HEK293 (cell line): Measurements from ENCODE around the gene MAP3K4.

ENCODE experiments used
- CTCF ChIA-PET: fragments of 350-600 bp; formaldehyde crosslinking; extraction: SDS; loops from one replicate; lab custom pipeline; 2021; ENCODE audit warnings: antibody characterized with exemption; lab: Yijun Ruan, JAX
- POLR2A ChIA-PET: fragments of 300-600 bp; formaldehyde crosslinking; extraction: SDS; loops from one replicate; lab custom pipeline; 2020; ENCODE audit warnings: antibody characterized with exemption, inconsistent platforms; lab: Yijun Ruan, JAX
- H3K27ac ChIP-seq: fragments of 200-500 bp; sonication (Bioruptor generic); 2 replicates; pipeline ENCODE4 v1.5.1; 2014; ENCODE audit warnings: low read depth, low read length, control low read depth, inconsistent platforms; ENCODE audit errors: extremely low read depth
- H3K36me3 ChIP-seq, 2 experiments: fragments of 200-500 bp in 1 of 2; sonication (Bioruptor generic) in 1 of 2; 1 replicate in 1 of 2; 2 replicates in 1 of 2; pipeline ENCODE4 v1.5.1; 2014 to 2017; ENCODE audit warnings: inconsistent platforms in 2 of 2, low read length in 2 of 2; ENCODE audit not compliant: control insufficient read depth in 2 of 2, insufficient read depth in 1 of 2
- H3K4me1 ChIP-seq: fragments of 200-500 bp; sonication (Bioruptor generic); 2 replicates; pipeline ENCODE4 v1.5.1; 2014; ENCODE audit warnings: mild to moderate bottlenecking, low read length, inconsistent platforms; ENCODE audit not compliant: control insufficient read depth, insufficient read depth
- H3K4me3 ChIP-seq: 2 replicates; pipeline ENCODE4 v1.5.1; 2011; ENCODE audit warnings: low read depth, mild to moderate bottlenecking, control low read depth, low read length, moderate library complexity
- H3K9me3 ChIP-seq: fragments of 200-500 bp; sonication (Bioruptor generic); 2 replicates; pipeline ENCODE4 v1.5.1; 2014; ENCODE audit warnings: low read depth, low read length, inconsistent platforms; ENCODE audit not compliant: control insufficient read depth, insufficient read depth
- GLI4 ChIP-seq: fragments of 450-650 bp; formaldehyde crosslinking; IDR thresholded peaks from 2 replicates; pipeline ENCODE4 v1.5.1; 2016; ENCODE audit warnings: missing biosample characterization, missing genetic modification characterization
- GLIS2 ChIP-seq: fragments of 450-650 bp; formaldehyde crosslinking; IDR thresholded peaks from 2 replicates; pipeline ENCODE4 v1.5.1; 2016; ENCODE audit warnings: missing biosample characterization, missing genetic modification characterization
- MYNN ChIP-seq: fragments of 450-650 bp; formaldehyde crosslinking; IDR thresholded peaks from 2 replicates; pipeline ENCODE4 v1.5.1; 2016; ENCODE audit warnings: missing biosample characterization, missing genetic modification characterization, borderline replicate concordance
- PBX3 ChIP-seq: sonication (generic); formaldehyde crosslinking; IDR thresholded peaks from 2 replicates; pipeline ENCODE4 v1.8.1; 2022; ENCODE audit warnings: mild to moderate bottlenecking, moderate library complexity, missing genetic modification reagents
- PRDM10 ChIP-seq: fragments of 450-650 bp; formaldehyde crosslinking; IDR thresholded peaks from 2 replicates; pipeline ENCODE4 v1.5.1; 2016; ENCODE audit warnings: missing biosample characterization, missing genetic modification characterization
- SP7 ChIP-seq: fragments of 450-650 bp; formaldehyde crosslinking; IDR thresholded peaks from 2 replicates; pipeline ENCODE4 v1.5.1; 2016; ENCODE audit warnings: missing biosample characterization, missing genetic modification characterization
- ZBTB11 ChIP-seq: fragments of 450-650 bp; formaldehyde crosslinking; conservative IDR thresholded peaks from 2 replicates; pipeline ENCODE4 v1.5.1; 2016; ENCODE audit warnings: low read depth, missing biosample characterization, missing genetic modification characterization
- ZBTB21 ChIP-seq: fragments of 450-650 bp; formaldehyde crosslinking; IDR thresholded peaks from 2 replicates; pipeline ENCODE4 v1.5.1; 2017; ENCODE audit warnings: missing biosample characterization, missing genetic modification characterization
- ZBTB48 ChIP-seq: fragments of 450-650 bp; formaldehyde crosslinking; IDR thresholded peaks from 2 replicates; pipeline ENCODE4 v1.5.1; 2016; ENCODE audit warnings: missing biosample characterization, missing genetic modification characterization
- ZNF140 ChIP-seq: fragments of 450-650 bp; formaldehyde crosslinking; IDR thresholded peaks from 2 replicates; pipeline ENCODE4 v1.5.1; 2016; ENCODE audit warnings: missing biosample characterization, missing genetic modification characterization
- ZNF248 ChIP-seq: fragments of 450-650 bp; formaldehyde crosslinking; IDR thresholded peaks from 2 replicates; pipeline ENCODE4 v1.5.1; 2017; ENCODE audit warnings: missing biosample characterization, missing genetic modification characterization
- ZNF341 ChIP-seq: fragments of 450-650 bp; formaldehyde crosslinking; IDR thresholded peaks from 2 replicates; pipeline ENCODE4; 2016; ENCODE audit warnings: low read depth, missing biosample characterization, missing genetic modification characterization
- ZNF350 ChIP-seq: fragments of 450-650 bp; formaldehyde crosslinking; IDR thresholded peaks from 2 replicates; pipeline ENCODE4 v1.5.0; 2017; ENCODE audit warnings: missing biosample characterization, mild to moderate bottlenecking, missing genetic modification characterization
- ZNF473 ChIP-seq: fragments of 450-650 bp; formaldehyde crosslinking; IDR thresholded peaks from 2 replicates; pipeline ENCODE4 v1.5.1; 2017; ENCODE audit warnings: missing biosample characterization, missing genetic modification characterization
- ZNF48 ChIP-seq: fragments of 450-650 bp; formaldehyde crosslinking; IDR thresholded peaks from 2 replicates; pipeline ENCODE4 v1.5.1; 2016; ENCODE audit warnings: missing biosample characterization, missing genetic modification characterization
- ZNF549 ChIP-seq: fragments of 450-650 bp; IDR thresholded peaks from 2 replicates; pipeline ENCODE4 v1.5.1; 2018; ENCODE audit warnings: missing biosample characterization, missing genetic modification characterization, mild to moderate bottlenecking, inconsistent platforms, moderate library complexity
- ZNF561 ChIP-seq: fragments of 450-650 bp; IDR thresholded peaks from 2 replicates; pipeline ENCODE4 v1.5.1; 2018; ENCODE audit warnings: missing biosample characterization, missing genetic modification characterization, borderline replicate concordance
- ZNF629 ChIP-seq: fragments of 450-650 bp; formaldehyde crosslinking; IDR thresholded peaks from 2 replicates; pipeline ENCODE4 v1.5.1; 2017; ENCODE audit warnings: missing biosample characterization, missing genetic modification characterization
- TF ChIP-seq, protein P1 (sequence below): fragments of 450-650 bp; formaldehyde crosslinking; IDR thresholded peaks from 2 replicates; pipeline ENCODE4 v1.5.1; 2016; ENCODE audit warnings: missing biosample characterization, missing genetic modification characterization
- TF ChIP-seq, protein P2 (sequence below): fragments of 450-650 bp; formaldehyde crosslinking; IDR thresholded peaks from 2 replicates; pipeline ENCODE4 v1.5.1; 2016; ENCODE audit warnings: missing biosample characterization, missing genetic modification characterization
- TF ChIP-seq, protein P3 (sequence below): fragments of 450-650 bp; formaldehyde crosslinking; IDR thresholded peaks from 2 replicates; pipeline ENCODE4 v1.5.1; 2017; ENCODE audit warnings: missing biosample characterization, mild to moderate bottlenecking, missing genetic modification characterization, moderate library complexity

Gene MAP3K4

GRCh38 chr6:161136655-161137054, 145.1 kb downstream of the MAP3K4 start:
- CTCF ChIA-PET: no interaction called here
- POLR2A ChIA-PET: no interaction called here
- Histone ChIP-seq H3K27ac (no peak overlapping the region), H3K36me3 (peaks cover 0 to 62% of the 10 kb centered on the region in 2 experiments; a peak in 1 of 3 replicates), H3K4me1 (no peaks in the 10 kb centered on the region), H3K9me3 (no peaks in the 10 kb centered on the region), H3K4me3 (no peak overlapping the region)
- TF ChIP-seq ZNF248 (tag by site-specific recombination) (no peak), MYNN (no peak), ZBTB21 (tag by site-specific recombination) (no peak), ZNF341 (no peak), GLI4 (no peak), SP7 (tag by site-specific recombination) (no peak), ZNF561 (tag by site-specific recombination) (no peak), ZBTB11 (tag by site-specific recombination) (no peak), PBX3 (CRISPR knock-in tag) (no peak), ZNF549 (tag by site-specific recombination) (no peak)
- TF ChIP-seq, protein P1, sequence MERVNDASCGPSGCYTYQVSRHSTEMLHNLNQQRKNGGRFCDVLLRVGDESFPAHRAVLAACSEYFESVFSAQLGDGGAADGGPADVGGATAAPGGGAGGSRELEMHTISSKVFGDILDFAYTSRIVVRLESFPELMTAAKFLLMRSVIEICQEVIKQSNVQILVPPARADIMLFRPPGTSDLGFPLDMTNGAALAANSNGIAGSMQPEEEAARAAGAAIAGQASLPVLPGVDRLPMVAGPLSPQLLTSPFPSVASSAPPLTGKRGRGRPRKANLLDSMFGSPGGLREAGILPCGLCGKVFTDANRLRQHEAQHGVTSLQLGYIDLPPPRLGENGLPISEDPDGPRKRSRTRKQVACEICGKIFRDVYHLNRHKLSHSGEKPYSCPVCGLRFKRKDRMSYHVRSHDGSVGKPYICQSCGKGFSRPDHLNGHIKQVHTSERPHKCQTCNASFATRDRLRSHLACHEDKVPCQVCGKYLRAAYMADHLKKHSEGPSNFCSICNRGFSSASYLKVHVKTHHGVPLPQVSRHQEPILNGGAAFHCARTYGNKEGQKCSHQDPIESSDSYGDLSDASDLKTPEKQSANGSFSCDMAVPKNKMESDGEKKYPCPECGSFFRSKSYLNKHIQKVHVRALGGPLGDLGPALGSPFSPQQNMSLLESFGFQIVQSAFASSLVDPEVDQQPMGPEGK (tag by site-specific recombination): no peak

DNA sequence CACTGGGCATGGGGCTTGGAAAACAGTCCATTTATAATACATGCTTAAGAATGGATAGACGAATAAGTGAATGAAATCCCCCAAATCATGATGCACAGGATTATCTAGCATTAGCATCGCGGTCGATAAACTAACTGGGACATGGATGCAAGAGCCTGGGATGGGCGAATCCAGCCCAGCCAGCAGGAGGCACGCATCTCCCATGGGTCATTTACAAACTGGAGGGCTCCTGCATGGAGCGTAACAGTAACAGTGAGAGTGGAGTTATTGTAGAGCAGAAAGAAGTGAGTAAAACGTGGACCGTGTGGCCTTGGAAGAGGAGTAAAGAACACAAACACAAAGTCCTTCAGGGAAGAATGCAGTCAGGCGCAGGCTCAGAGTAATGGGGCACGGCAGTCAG, 145.8 kb downstream of the MAP3K4 start:
- no peaks in the 10 kb centered on the region for H3K4me1 ChIP-seq
- no peak overlapping the region for H3K27ac ChIP-seq
- H3K4me3 ChIP-seq: no peak overlapping the region
- H3K36me3 ChIP-seq: peaks cover 0 to 55% of the 10 kb centered on the region in 2 experiments; a peak in 1 of 3 replicates
- ChIA-PET CTCF (no interaction called here), POLR2A (no interaction called here)
- H3K9me3 ChIP-seq: no peaks in the 10 kb centered on the region
- TF ChIP-seq PRDM10 (tag by site-specific recombination) (no peak), ZNF48 (tag by site-specific recombination) (no peak), ZNF350 (no peak), ZNF140 (no peak), GLIS2 (no peak), ZNF473 (tag by site-specific recombination) (no peak), ZBTB48 (tag by site-specific recombination) (no peak), ZNF341 (no peak), ZNF629 (no peak)
- TF ChIP-seq, protein P2, sequence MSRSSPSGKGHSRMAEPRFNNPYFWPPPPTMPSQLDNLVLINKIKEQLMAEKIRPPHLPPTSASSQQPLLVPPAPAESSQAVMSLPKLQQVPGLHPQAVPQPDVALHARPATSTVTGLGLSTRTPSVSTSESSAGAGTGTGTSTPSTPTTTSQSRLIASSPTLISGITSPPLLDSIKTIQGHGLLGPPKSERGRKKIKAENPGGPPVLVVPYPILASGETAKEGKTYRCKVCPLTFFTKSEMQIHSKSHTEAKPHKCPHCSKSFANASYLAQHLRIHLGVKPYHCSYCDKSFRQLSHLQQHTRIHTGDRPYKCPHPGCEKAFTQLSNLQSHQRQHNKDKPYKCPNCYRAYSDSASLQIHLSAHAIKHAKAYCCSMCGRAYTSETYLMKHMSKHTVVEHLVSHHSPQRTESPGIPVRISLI (tag by site-specific recombination): no peak
- TF ChIP-seq, protein P3, sequence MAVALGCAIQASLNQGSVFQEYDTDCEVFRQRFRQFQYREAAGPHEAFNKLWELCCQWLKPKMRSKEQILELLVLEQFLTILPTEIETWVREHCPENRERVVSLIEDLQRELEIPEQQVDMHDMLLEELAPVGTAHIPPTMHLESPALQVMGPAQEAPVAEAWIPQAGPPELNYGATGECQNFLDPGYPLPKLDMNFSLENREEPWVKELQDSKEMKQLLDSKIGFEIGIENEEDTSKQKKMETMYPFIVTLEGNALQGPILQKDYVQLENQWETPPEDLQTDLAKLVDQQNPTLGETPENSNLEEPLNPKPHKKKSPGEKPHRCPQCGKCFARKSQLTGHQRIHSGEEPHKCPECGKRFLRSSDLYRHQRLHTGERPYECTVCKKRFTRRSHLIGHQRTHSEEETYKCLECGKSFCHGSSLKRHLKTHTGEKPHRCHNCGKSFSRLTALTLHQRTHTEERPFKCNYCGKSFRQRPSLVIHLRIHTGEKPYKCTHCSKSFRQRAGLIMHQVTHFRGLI (tag by site-specific recombination): no peak
